GM20000 (cell line): ENCODE data around the gene EHD4.

Experiments
- DNase-seq: peaks from one replicate; pipeline ENCODE4 v3.0.0; 2012; ENCODE audit warnings: low spot score
- TF ChIP-seq, protein P1 (sequence below): IDR thresholded peaks from 2 replicates; pipeline ENCODE4 v1.5.1; 2012; ENCODE audit warnings: mild to moderate bottlenecking, control low read depth; ENCODE audit errors: extremely low read depth, missing control alignments

Gene EHD4

DNA sequence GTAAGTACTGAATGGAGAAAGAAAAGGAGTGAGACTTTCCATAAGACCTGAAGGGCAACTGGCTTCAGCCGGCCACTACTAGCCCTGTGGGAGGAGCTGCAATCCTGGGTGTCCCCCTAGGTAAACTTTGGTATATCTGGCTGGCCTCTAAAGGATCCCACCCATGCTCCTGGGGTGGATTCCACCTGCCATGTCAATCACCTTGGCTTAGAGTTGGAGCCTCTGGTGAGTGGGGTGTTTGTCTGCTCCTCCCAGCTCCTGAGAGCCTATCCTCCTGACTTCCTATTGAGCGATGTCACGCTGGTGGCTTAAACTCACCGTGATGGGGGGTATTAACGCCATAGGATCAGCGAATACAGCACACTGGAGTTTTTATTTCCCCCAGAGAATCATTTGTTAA lies 81.1 kb downstream of the EHD4 start:
- peak; percentile 5 for DNase-seq
- TF ChIP-seq, protein P1, sequence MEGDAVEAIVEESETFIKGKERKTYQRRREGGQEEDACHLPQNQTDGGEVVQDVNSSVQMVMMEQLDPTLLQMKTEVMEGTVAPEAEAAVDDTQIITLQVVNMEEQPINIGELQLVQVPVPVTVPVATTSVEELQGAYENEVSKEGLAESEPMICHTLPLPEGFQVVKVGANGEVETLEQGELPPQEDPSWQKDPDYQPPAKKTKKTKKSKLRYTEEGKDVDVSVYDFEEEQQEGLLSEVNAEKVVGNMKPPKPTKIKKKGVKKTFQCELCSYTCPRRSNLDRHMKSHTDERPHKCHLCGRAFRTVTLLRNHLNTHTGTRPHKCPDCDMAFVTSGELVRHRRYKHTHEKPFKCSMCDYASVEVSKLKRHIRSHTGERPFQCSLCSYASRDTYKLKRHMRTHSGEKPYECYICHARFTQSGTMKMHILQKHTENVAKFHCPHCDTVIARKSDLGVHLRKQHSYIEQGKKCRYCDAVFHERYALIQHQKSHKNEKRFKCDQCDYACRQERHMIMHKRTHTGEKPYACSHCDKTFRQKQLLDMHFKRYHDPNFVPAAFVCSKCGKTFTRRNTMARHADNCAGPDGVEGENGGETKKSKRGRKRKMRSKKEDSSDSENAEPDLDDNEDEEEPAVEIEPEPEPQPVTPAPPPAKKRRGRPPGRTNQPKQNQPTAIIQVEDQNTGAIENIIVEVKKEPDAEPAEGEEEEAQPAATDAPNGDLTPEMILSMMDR = no peak

DNA sequence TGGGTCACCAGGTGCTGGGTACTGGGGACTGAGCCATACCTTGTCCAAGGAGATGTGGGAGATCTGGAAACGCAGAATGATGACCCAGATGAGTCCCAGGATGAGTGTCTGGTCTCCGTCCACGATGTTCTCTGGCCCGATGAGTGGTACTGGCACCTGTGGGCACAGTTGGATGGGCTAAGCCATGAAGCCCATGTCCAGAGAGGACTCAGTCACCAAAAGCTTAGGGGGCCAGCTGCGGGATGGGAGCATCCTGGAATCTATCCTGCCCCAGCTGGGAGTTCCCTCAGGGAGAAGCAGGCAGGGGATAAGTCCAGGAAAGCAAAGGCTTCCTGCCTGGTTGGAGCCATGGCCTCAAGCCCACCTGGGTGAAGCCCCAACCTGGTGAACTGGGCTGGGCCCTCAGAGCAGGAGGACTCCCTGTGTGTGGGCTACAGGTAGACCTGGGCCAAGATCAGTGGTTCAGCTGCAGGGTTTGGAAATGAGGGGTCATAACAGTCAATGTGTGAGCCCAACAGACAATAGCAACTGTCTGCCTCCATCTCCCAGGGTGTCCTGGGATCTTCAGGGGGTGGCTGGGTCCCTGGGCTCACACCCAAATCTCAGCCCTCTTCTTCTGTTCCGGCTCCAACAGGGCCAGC lies 82.2 kb downstream of the EHD4 start:
- TF ChIP-seq, protein P1 = no peak

DNA sequence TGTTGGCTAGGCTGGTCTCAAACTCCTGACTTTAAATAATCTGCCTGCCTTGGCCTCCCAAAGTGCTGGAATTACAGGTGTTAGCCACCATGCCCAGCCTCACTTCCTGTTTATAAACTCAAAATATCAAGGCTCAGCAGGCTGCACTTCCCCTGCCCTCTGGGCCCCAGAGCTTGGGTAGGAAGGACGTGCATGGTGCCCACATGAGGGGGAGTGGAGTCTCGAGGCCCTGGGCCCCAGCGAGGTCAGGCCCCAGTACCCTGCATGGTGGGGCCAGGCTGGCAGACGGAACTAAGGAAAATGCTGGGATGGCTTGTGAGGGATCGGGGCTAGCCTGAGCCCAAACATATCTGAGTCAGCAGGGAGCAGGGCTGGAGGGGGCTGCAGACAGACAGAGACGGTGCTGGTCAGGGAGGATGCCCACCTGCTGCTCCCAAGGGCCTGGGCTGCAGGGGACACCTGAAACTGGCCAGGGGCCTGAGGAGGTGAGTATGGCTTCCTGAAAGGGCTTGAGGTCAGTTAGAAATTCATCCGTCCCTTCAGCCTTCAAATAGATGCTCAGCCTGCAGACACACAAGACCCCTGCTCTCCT lies 83.6 kb downstream of the EHD4 start:
- no peak for DNase-seq
- TF ChIP-seq, protein P1 = no peak

More for the DNA sequence above, 82.2 kb downstream of the EHD4 start:
- no peak for DNase-seq

DNA sequence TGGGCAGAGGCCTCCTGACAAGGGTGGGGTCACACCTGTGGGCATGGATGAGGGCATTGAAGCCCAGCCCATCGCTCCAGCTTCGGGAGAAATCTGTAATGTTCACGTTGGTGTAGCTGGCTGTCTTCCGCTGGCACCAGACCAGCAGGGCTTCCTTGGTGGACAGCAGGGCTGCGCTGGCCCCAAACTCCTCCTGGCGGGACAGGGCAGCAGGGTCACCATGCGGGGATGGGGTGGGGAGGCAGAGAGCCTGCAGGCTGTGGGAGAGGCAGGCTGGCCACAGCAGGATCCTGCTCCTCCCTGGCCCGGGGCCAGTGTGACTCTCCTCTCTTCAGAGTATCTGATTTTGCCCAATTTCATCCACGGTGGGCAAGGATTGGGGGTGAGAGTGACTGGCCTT lies 84.5 kb downstream of the EHD4 start:
- TF ChIP-seq, protein P1 = no peak
- DNase-seq = no peak

DNA sequence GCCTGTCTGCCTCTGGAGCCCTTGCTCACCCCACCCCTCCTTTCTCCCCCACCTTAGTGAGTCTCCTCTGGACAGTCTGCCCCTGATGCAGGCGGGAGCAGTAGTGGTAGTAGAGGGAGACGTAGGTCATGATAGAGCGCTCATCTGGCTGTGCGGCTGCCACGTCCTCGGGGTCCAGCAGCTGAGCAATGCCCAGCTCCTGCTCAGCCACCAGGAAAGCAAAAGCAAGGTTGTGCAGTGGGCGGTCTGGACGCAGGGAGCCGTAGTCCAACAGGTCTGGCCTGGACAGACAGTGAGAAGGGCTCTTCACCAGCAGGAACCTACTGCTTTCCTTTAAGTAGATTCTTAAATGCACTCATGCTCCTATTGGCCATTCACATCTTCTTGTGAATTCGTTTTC lies 85.2 kb downstream of the EHD4 start:
- no peak for DNase-seq
- TF ChIP-seq, protein P1 = no peak

DNA sequence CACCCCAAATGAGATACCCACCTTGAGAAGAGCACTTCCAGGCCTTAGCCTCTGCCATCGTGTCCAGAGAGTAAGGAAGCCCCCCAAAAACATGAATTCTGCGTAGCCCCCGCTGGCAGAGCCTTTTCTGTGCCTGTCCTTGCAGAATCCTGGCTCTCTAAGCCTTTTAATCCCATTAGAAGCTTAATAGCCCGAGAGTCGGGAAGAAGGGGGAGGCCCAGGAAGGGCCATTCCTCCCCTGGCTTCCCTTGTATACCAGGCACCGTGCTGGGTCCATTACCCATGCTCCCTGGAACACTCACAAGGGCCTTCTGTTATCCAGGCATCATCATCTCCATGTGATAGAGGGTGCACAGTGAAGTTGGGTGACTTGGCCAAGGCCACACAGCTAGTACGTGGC lies 85.6 kb downstream of the EHD4 start:
- no peak for DNase-seq

DNA sequence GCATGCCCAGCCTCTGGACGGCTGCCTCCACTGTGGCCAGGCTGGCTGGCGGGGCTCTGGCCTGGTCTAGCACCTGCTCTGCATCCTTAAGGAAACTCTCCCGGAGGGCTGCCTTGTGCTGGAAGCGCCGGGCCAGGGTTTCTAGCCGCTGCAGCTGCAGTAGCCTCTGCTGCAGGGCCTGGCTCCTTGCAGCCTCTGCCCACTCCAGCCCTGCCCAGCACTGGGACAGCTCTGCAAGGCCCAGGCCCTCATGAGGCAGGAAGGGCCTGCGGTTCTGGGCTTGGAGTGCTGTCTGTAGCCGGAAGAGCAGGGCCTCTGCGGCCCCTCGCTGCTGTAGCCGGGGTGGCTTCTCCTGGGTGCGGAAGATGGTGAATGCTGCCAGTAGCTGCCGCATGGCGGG lies 86.5 kb downstream of the EHD4 start:
- TF ChIP-seq, protein P1 = no peak
- no peak for DNase-seq

More for the DNA sequence above, 85.6 kb downstream of the EHD4 start:
- TF ChIP-seq, protein P1 = no peak
